ENCODE data around the gene PDE1C.

Gene PDE1C

GRCh38 chr7:32037650-32038198, 32.5 kb downstream of the PDE1C start:
- no peak for DNase-seq (ENCODE audit: low read depth)
- H3K4me3 ChIP-seq (ENCODE audit: low read depth, low read length): no peak overlapping the region
- no peak for TF ChIP-seq CTCF (conservative IDR thresholded peaks at IDR 0.05; ENCODE audit: low read depth, low read length)

GRCh38 chr7:32036557-32036956, 33.6 kb downstream of the PDE1C start:
- DNase-seq (ENCODE audit: low read depth): no peak
- TF ChIP-seq CTCF (conservative IDR thresholded peaks at IDR 0.05; ENCODE audit: low read depth, low read length): no peak
- H3K4me3 ChIP-seq (ENCODE audit: low read depth, low read length): no peak overlapping the region

- no peak for DNase-seq (ENCODE audit: low read depth)
- no peak overlapping the region for H3K4me3 ChIP-seq (ENCODE audit: low read depth, low read length)
- no peak for TF ChIP-seq CTCF (conservative IDR thresholded peaks at IDR 0.05; ENCODE audit: low read depth, low read length)
Observed at GRCh38 chr7:32034052-32034451, 36.2 kb downstream of the PDE1C start.

- TF ChIP-seq CTCF (conservative IDR thresholded peaks at IDR 0.05; ENCODE audit: low read depth, low read length): no peak
- DNase-seq (ENCODE audit: low read depth): no peak
Observed at GRCh38 chr7:32033006-32033405, 37.2 kb downstream of the PDE1C start.

GRCh38 chr7:32032211-32032610, 38.0 kb downstream of the PDE1C start:
- H3K4me3 ChIP-seq (ENCODE audit: low read depth, low read length): no peak overlapping the region
- TF ChIP-seq CTCF (conservative IDR thresholded peaks at IDR 0.05; ENCODE audit: low read depth, low read length): no peak
- no peak for DNase-seq (ENCODE audit: low read depth)

More at GRCh38 chr7:32033006-32033405, 37.2 kb downstream of the PDE1C start:
- H3K4me3 ChIP-seq (ENCODE audit: low read depth, low read length): no peak overlapping the region

- H3K4me3 ChIP-seq (ENCODE audit: low read depth, low read length): no peak overlapping the region
- no peak for DNase-seq (ENCODE audit: low read depth)
- no peak for TF ChIP-seq CTCF (conservative IDR thresholded peaks at IDR 0.05; ENCODE audit: low read depth, low read length)
Observed at GRCh38 chr7:32030904-32031692, 39.1 kb downstream of the PDE1C start.

DNA sequence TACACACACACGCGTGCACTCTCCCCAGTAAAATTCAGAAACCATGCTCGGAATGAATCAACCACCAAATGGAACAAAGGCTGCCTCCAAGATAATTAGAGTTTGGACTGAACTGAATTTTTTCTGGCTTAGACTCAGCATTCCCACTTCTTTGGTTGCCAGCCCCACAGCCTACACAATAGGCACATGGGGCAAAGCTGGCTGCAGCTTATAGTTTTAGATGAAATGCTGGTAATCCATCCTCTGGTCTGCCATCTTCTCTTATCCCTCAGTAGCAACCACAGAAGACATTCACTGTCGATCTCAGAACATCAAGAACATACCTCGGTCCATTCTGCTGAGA, 44.2 kb downstream of the PDE1C start:
- TF ChIP-seq CTCF (conservative IDR thresholded peaks at IDR 0.05; ENCODE audit: low read depth, low read length): no peak
- DNase-seq (ENCODE audit: low read depth): no peak

More for the DNA sequence above, 44.2 kb downstream of the PDE1C start:
- no peak overlapping the region for H3K4me3 ChIP-seq (ENCODE audit: low read depth, low read length)
